ENCODE results near the gene NDUFAF4.

DNA sequence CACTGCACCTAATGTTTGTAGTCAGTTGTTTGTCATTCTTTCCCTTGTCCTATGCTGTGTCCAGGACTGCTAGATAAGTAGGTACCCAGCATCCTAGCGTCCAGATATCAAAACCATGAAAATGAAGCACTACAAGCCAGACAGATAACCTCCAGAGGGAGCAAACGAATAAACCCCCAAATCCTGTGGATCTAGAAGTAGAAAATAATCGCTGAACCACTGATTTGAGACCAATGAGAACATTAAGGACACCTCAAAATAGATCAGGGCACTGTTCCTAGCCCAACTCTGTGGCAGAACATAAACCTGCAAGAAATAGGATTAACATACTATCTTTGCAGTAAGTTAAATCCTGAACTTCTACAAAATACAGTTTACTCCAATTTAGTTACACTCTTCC, 25.7 kb upstream of the NDUFAF4 start:
- TF ChIP-seq, protein P1, sequence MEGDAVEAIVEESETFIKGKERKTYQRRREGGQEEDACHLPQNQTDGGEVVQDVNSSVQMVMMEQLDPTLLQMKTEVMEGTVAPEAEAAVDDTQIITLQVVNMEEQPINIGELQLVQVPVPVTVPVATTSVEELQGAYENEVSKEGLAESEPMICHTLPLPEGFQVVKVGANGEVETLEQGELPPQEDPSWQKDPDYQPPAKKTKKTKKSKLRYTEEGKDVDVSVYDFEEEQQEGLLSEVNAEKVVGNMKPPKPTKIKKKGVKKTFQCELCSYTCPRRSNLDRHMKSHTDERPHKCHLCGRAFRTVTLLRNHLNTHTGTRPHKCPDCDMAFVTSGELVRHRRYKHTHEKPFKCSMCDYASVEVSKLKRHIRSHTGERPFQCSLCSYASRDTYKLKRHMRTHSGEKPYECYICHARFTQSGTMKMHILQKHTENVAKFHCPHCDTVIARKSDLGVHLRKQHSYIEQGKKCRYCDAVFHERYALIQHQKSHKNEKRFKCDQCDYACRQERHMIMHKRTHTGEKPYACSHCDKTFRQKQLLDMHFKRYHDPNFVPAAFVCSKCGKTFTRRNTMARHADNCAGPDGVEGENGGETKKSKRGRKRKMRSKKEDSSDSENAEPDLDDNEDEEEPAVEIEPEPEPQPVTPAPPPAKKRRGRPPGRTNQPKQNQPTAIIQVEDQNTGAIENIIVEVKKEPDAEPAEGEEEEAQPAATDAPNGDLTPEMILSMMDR (CRISPR knock-in tag; IDR thresholded peaks at IDR 0.05) = no peak
- TF ChIP-seq FIP1L1 (IDR thresholded peaks at IDR 0.05; ENCODE audit: borderline replicate concordance, insufficient read depth, low read depth, low read length) = no peak
- TF ChIP-seq, protein P2, sequence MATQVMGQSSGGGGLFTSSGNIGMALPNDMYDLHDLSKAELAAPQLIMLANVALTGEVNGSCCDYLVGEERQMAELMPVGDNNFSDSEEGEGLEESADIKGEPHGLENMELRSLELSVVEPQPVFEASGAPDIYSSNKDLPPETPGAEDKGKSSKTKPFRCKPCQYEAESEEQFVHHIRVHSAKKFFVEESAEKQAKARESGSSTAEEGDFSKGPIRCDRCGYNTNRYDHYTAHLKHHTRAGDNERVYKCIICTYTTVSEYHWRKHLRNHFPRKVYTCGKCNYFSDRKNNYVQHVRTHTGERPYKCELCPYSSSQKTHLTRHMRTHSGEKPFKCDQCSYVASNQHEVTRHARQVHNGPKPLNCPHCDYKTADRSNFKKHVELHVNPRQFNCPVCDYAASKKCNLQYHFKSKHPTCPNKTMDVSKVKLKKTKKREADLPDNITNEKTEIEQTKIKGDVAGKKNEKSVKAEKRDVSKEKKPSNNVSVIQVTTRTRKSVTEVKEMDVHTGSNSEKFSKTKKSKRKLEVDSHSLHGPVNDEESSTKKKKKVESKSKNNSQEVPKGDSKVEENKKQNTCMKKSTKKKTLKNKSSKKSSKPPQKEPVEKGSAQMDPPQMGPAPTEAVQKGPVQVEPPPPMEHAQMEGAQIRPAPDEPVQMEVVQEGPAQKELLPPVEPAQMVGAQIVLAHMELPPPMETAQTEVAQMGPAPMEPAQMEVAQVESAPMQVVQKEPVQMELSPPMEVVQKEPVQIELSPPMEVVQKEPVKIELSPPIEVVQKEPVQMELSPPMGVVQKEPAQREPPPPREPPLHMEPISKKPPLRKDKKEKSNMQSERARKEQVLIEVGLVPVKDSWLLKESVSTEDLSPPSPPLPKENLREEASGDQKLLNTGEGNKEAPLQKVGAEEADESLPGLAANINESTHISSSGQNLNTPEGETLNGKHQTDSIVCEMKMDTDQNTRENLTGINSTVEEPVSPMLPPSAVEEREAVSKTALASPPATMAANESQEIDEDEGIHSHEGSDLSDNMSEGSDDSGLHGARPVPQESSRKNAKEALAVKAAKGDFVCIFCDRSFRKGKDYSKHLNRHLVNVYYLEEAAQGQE (IDR thresholded peaks at IDR 0.05; ENCODE audit: borderline replicate concordance in 1 of 2, low read depth in 1 of 2, low read length in 2 of 2) = no peak
- no peak for TF ChIP-seq NR2F2 (IDR thresholded peaks at IDR 0.05; ENCODE audit: borderline replicate concordance, low read depth)
- TF ChIP-seq AGO1 (IDR thresholded peaks at IDR 0.05; ENCODE audit: low read depth, low read length, poor library complexity, severe bottlenecking) = no peak
- TF ChIP-seq JUNB (CRISPR knock-in tag; IDR thresholded peaks at IDR 0.05; ENCODE audit: borderline replicate concordance) = no peak
- TF ChIP-seq CHD2 (IDR thresholded peaks at IDR 0.05; ENCODE audit: low read depth, low read length) = no peak
- no peak for TF ChIP-seq MAFK (conservative IDR thresholded peaks at IDR 0.05 in 1 of 2, IDR thresholded peaks at IDR 0.05 in 1 of 2; ENCODE audit: low read length in 2 of 2)
- no peak for TF ChIP-seq FOSL2 (CRISPR knock-in tag; IDR thresholded peaks at IDR 0.05)
- no peak for TF ChIP-seq ZNF530 (CRISPR knock-in tag; IDR thresholded peaks at IDR 0.05; ENCODE audit: low read depth)
- TF ChIP-seq ZFP82 (CRISPR knock-in tag; IDR thresholded peaks at IDR 0.05; ENCODE audit: borderline replicate concordance) = no peak

Data from HepG2 (cell line).